NB4 (cell line): ENCODE measurements around the gene SCART1.

ENCODE experiments used
- DNase-seq: peaks from one replicate; pipeline ENCODE4 v3.0.0; 2010; ENCODE audit warnings: low read depth
- H3K4me3 ChIP-seq: one replicate; pipeline ENCODE4 v1.5.1; 2011; ENCODE audit warnings: mild to moderate bottlenecking, low read depth, low read length, moderate library complexity
- MYC ChIP-seq: IDR thresholded peaks from 2 replicates; pipeline ENCODE4 v1.6.1; 2011; ENCODE audit warnings: low read depth, low read length
- POLR2A ChIP-seq: IDR thresholded peaks from 2 replicates; pipeline ENCODE4 v1.6.1; 2011; ENCODE audit warnings: mild to moderate bottlenecking; ENCODE audit not compliant: insufficient read length; ENCODE audit errors: extremely low read depth
- TF ChIP-seq, protein P1 (sequence below): IDR thresholded peaks from one replicate; pipeline ENCODE4 v1.5.1; 2012; ENCODE audit warnings: low read depth, low read length
- TF ChIP-seq, protein P2 (sequence below): IDR thresholded peaks from 2 replicates; pipeline ENCODE4 v1.6.1; 2011; ENCODE audit warnings: low read depth, low read length

SCART1 gene

DNA sequence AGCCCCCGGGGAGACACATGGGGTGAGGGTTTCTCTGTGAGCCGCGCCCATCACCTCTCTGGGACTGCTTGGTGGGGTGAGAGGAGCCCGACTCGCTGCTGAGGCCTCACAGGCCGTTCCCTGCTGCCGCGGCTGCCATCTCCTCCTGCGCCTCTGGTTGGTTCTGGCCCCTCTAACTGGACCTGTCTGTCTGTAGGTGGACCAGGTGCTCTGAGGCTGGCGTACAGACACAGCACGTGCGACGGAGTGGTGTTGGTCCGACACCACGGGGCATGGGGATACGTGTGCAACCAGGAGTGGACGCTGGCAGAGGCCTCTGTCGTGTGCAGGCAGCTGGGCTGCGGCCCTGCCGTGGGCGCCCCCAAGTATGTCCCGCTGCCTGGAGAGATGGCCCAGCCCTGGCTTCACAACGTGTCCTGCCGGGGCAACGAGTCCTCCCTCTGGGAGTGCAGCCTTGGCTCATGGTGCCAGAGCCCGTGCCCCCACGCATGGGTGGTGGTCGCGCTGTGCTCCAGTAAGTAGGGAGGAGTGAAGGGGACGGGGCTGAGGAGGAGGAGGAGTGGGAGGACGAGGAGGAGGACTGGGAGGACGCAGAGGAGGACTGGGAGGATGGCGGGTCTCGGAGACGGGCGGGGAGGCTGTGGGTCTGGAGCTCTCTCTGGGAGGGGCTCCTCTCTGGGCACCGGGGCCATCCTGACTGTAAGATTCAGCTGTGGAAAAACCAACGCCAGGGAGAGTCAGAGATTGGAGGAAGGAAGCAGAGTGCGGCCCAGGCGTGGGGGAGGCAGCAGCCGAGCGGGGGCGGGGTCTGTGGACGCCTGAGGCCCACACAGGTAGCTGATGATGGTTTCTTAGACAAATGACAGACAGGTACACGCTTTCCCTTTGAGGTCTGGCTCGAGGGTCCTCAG is 2.6 kb downstream of the SCART1 start:
- no peak overlapping the region for H3K4me3 ChIP-seq
- no peak for TF ChIP-seq POLR2A
- TF ChIP-seq, protein P1, sequence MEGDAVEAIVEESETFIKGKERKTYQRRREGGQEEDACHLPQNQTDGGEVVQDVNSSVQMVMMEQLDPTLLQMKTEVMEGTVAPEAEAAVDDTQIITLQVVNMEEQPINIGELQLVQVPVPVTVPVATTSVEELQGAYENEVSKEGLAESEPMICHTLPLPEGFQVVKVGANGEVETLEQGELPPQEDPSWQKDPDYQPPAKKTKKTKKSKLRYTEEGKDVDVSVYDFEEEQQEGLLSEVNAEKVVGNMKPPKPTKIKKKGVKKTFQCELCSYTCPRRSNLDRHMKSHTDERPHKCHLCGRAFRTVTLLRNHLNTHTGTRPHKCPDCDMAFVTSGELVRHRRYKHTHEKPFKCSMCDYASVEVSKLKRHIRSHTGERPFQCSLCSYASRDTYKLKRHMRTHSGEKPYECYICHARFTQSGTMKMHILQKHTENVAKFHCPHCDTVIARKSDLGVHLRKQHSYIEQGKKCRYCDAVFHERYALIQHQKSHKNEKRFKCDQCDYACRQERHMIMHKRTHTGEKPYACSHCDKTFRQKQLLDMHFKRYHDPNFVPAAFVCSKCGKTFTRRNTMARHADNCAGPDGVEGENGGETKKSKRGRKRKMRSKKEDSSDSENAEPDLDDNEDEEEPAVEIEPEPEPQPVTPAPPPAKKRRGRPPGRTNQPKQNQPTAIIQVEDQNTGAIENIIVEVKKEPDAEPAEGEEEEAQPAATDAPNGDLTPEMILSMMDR: no peak
- TF ChIP-seq MYC: no peak
- TF ChIP-seq, protein P2, sequence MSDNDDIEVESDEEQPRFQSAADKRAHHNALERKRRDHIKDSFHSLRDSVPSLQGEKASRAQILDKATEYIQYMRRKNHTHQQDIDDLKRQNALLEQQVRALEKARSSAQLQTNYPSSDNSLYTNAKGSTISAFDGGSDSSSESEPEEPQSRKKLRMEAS: no peak
- DNase-seq: no peak

DNA sequence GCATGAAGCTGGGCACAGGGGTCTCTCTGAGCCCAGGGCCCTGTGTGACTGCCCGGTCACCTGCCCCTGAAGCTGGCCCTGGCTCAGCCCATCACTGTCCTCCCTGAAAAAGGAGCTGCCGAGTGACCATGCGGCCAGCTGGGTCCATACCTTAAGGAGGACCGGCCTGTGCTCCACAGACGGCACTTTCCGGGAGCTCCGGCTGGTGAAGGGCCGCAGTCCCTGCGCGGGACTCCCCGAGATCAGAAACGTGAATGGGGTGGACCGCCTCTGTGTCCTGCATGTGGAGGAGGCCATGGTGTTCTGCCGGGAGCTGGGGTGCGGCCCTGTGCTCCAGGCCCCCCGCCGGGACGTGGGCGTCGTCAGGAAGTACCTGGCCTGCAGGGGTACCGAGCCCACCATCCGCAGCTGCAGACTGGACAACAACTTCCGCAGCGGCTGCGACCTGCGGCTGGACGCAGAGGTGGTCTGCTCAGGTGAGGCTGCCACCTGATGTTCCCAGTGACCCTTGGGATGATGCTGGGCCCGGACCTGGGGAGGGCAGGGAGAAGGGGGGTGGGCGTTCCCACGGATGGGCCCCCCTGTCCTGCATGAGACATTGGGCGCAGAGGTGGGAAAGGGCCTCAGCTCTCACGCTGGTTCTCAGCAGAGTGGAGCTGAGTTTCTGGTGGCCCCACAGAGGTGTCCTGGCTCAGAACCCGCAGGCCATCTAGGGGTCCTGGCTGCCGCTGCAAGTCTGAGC is 3.5 kb downstream of the SCART1 start:
- TF ChIP-seq POLR2A (no peak), MYC (no peak)
- TF ChIP-seq, protein P2: no peak
- TF ChIP-seq, protein P1: no peak
- no peak overlapping the region for H3K4me3 ChIP-seq
- no peak for DNase-seq

DNA sequence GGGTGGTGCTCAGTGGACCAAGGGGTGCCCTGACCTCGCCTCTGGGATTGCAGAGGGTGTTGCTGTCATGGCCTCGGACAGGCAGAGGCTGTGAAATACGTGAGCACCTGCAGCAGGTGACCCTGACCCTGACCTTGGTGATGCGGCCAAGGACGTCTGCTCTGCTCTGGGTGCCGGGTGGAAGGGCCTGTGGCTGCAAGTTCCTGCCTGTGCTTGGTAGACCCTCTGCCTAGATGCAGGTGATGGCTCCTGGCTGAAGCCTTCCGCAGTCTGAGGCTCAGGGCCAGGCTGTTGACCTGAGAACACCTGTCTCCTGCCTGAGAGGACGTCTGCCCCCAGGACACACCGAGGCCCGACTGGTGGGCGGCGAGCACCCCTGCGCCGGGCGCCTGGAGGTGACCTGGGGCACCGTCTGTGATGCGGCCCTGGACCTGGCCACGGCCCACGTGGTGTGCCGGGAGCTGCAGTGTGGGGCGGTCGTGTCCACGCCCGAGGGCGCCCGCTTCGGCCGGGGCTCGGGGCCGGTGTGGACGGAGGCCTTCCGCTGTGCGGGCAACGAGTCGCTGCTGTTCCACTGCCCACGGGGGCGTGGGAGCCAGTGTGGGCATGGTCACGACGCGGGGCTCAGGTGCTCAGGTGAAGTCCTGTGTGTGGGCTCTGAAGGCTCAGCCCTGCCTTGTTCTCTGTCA is 4.4 kb downstream of the SCART1 start:
- TF ChIP-seq POLR2A (no peak), MYC (no peak)
- TF ChIP-seq, protein P1: no peak
- TF ChIP-seq, protein P2: no peak
- no peak for DNase-seq
- no peak overlapping the region for H3K4me3 ChIP-seq

DNA sequence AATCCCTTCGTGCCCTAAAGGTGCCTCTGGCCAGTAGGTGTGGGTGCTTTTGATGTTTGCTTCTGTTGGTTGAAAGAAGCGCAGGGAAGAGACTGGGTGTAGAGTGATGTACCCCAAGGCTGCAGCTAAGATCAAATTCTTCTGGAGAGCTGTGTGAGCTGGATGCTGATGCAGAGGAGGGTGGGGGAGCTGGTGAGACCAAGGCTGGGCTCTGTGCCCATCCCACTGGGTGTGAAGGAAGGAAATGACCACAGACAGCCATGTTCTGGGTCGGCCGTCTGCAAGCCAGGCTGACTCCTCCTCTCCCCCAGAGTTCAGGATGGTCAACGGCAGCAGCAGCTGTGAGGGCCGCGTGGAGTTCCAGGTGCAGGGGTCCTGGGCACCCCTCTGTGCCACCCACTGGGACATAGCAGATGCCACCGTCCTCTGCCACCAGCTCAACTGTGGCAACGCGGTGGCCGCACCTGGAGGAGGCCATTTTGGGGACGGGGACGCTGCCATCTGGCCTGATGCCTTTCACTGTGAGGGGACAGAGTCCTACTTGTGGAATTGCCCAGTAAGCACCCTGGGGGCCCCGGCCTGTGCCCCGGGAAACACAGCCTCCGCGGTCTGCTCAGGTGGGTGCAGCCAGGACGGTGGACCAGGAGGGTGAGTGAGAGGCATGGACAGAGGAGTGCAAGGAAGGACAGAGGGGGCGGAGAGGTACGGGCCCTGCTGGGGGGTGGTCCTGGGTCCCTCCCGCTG is 5.1 kb downstream of the SCART1 start:
- TF ChIP-seq POLR2A: no peak
- TF ChIP-seq, protein P1: no peak
- TF ChIP-seq, protein P2: no peak
- TF ChIP-seq MYC: no peak
- H3K4me3 ChIP-seq: no peak overlapping the region
- DNase-seq: no peak

DNA sequence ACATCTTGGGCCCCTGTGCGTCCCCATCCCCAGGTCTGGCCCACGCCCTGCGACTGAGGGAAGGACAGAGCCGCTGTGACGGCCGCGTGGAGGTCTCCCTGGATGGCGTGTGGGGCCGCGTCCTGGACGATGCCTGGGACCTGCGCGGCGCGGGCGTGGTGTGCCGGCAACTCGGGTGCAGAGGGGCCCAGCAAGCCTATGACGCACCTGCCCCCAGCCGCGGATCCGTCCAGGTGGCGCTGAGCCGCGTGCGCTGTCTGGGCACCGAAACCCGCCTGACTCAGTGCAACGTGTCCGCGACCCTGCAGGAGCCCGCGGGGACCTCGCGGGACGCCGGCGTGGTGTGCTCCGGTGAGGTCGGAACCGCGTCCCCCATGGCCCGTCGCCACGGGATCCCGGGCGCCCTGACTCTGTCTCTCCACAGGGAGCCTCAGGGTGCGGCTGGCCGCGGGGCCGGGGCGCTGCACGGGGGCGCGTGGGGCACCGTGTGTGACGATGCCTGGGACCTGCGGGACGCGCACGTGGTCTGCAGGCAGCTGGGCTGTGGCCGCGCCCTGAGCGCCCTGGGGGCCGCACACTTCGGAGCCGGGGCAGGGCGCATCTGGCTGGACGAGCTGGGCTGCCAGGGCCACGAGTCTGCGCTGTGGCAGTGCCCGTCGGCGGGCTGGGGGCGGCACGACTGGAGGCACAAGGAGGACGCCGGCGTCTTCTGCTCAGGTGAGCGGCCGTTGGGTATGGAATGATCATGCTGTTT is 5.9 kb downstream of the SCART1 start:
- TF ChIP-seq, protein P1: no peak
- no peak for TF ChIP-seq POLR2A
- no peak for TF ChIP-seq MYC
- TF ChIP-seq, protein P2: no peak
- no peak for DNase-seq
- no peak overlapping the region for H3K4me3 ChIP-seq
